CD4-positive, alpha-beta T cell (primary cell): ENCODE results near the gene QPCTL. TPM values are rescaled to one million over a fixed set of nuclear protein-coding genes. Genes with fewer than 3 reads are reported as not detected.
"Not testable (repeated sequence)": the region's sequence is repeated elsewhere in the genome, so short reads cannot be mapped to it uniquely, and the experiment has no call there.

Source experiments
- ATAC-seq: fragments of 200-7000 bp; cut with Tn5 transposase; one replicate; pipeline ENCODE4 v1.10.0; 2022; ENCODE audit warnings: mild to moderate bottlenecking; ENCODE audit not compliant: poor library complexity
- CTCF ChIA-PET: fragments of 350-600 bp; sonication (Branson Sonifier 250); formaldehyde crosslinking; loops from one replicate; lab custom pipeline; 2021; ENCODE audit warnings: antibody characterized with exemption, inconsistent platforms; lab: Charles Lee
- POLR2A ChIA-PET: fragments of 350-600 bp; sonication (Branson Sonifier 250); formaldehyde crosslinking; loops from one replicate; lab custom pipeline; 2021; ENCODE audit warnings: antibody characterized with exemption, inconsistent platforms; lab: Charles Lee
- DNase-seq, 14 experiments: peaks; one replicate each; pipeline ENCODE4 v3.0.0-alpha.2; 2013 to 2020; ENCODE audit warnings: mixed read lengths in 2 of 14
- H3K27ac ChIP-seq, 2 donors: one replicate each; pipeline versions ENCODE4 v1.5.1 to v1.7.0; 2013; ENCODE audit warnings: low read length in 2 of 2, low read depth in 1 of 2, mild to moderate bottlenecking in 1 of 2
- H3K27me3 ChIP-seq, 2 experiments: 1 replicate in 1 of 2; 2 replicates in 1 of 2; pipeline versions ENCODE4 v1.6.1 to v1.7.0; 2013; ENCODE audit warnings: low read length in 2 of 2, control low read depth in 1 of 2, mild to moderate bottlenecking in 1 of 2, moderate library complexity in 1 of 2; ENCODE audit not compliant: insufficient read depth in 2 of 2, control insufficient read depth in 1 of 2
- H3K36me3 ChIP-seq: one replicate; pipeline ENCODE4 v1.6.1; 2013; ENCODE audit warnings: low read length, control low read depth; ENCODE audit not compliant: insufficient read depth
- H3K4me1 ChIP-seq: one replicate; pipeline ENCODE4 v1.6.1; 2013; ENCODE audit warnings: low read length, control low read depth; ENCODE audit not compliant: insufficient read depth
- H3K4me3 ChIP-seq: one replicate; pipeline ENCODE4 v1.5.1; 2013; ENCODE audit warnings: mild to moderate bottlenecking, low read length, moderate library complexity
- H3K9me3 ChIP-seq, 2 experiments: 1 replicate in 1 of 2; 2 replicates in 1 of 2; pipeline versions ENCODE4 v1.6.1 to v1.7.0; 2013; ENCODE audit warnings: low read length in 2 of 2, mild to moderate bottlenecking in 2 of 2, control low read depth in 1 of 2, moderate library complexity in 1 of 2; ENCODE audit not compliant: control insufficient read depth in 1 of 2, insufficient read depth in 1 of 2
- H3K27ac Mint-ChIP-seq: one replicate; pipeline ENCODE4 v1.8.0; 2020; ENCODE audit warnings: mixed read lengths
- H3K27me3 Mint-ChIP-seq: one replicate; pipeline ENCODE4 v1.8.0; 2021; ENCODE audit warnings: mixed read lengths
- H3K36me3 Mint-ChIP-seq: one replicate; pipeline ENCODE4 v1.8.0; 2021; ENCODE audit warnings: low read depth, mixed read lengths
- H3K4me1 Mint-ChIP-seq: one replicate; pipeline ENCODE4 v1.8.0; 2021; ENCODE audit warnings: low read depth, mixed read lengths
- H3K4me3 Mint-ChIP-seq: one replicate; pipeline ENCODE4 v1.8.0; 2020; ENCODE audit warnings: mild to moderate bottlenecking, mixed read lengths
- H3K9me3 Mint-ChIP-seq: one replicate; pipeline ENCODE4 v1.8.0; 2020; ENCODE audit warnings: mixed read lengths
- CTCF ChIP-seq: fragments of 200-600 bp; IDR thresholded peaks from one replicate; pipeline ENCODE4 v1.8.0; 2022; ENCODE audit warnings: antibody characterized with exemption, mild to moderate bottlenecking
- intact Hi-C, 2 experiments: fragments of 100-400 bp; cut with DNase I in 1 of 2; cut with micrococcal nuclease in 1 of 2; formaldehyde crosslinking; loops; one replicate each; pipeline versions ENCODE4 v1.15.1 to v1.9.0; 2023 to 2025; cut with DNase I, micrococcal nuclease
- total RNA-seq, 174 experiments: library from RNA in 2 of 174; stranded (reverse) in 2 of 174; gene quantifications; one replicate each; pipeline ENCODE4 v1.2.3 and lab custom pipeline; 2021 to 2026

Gene QPCTL
- total RNA-seq, 2 experiments from 2014 or later, result 3.7 to 5.0 TPM

DNA sequence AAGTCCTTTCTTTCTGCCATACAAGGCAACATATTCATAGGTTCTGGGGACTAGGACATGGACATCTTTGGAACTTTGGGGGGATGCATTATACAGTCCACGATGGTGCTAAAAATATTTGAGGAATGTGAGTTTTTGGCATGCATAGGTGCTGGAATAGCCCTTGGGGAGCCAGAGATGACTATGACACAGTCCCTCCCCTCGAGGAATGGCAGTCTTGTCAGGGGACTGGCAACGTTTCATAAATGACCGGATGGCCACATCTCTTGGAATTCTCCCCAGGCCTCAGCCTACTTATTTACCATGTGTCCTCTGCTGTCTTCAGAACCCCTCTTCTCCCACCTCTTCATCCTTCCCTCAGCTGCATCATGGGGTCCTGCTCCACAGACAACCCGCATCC is 54.4 kb downstream of the QPCTL start:
- POLR2A ChIA-PET, result no interaction called here
- DNase-seq (no peak), ATAC-seq (no peak)
- Mint-ChIP-seq H3K27ac (no peak overlapping the region), H3K36me3 (no peaks in the 10 kb centered on the region), H3K4me1 (no peaks in the 10 kb centered on the region), H3K27me3 (peaks cover 16% of the 10 kb centered on the region), H3K9me3 (no peaks in the 10 kb centered on the region), H3K4me3 (no peak overlapping the region)
- H3K27me3 ChIP-seq, result peaks cover 0 to 5% of the 10 kb centered on the region in 2 experiments
- H3K27ac ChIP-seq, result no peak overlapping the region
- H3K9me3 ChIP-seq, result no peaks in the 10 kb centered on the region
- H3K4me3 ChIP-seq, result no peak overlapping the region
- no peak for TF ChIP-seq CTCF
- H3K4me1 ChIP-seq, result no peaks in the 10 kb centered on the region
- CTCF ChIA-PET, result no interaction called here
- no peaks in the 10 kb centered on the region for H3K36me3 ChIP-seq
- intact Hi-C loops, result no loop called here

DNA sequence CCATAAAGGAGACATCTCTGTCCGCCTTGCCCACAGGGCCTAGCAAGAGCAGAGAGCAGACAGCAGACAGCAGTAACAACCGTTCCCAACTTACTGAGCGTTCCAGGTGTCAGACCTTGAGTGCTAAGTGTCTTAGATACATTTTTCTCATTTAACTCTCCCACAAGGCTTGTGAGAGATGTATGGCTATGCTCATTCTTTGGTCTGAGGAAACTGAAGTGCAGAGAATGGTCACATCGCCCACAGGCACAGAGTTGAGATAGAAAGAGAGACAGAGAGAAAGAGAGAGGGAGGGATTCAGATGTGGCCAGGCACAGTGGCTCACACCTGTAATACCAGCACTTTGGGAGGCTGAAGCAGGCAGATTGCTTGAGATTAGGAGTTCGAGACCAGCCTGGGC is 55.0 kb downstream of the QPCTL start:
- CTCF ChIA-PET, result interaction anchor here (1.4 kb wide), 1 partner anchor 69 kb away, joined by 3 read pairs; no protein-coding TSS in a partner anchor
- no peaks in the 10 kb centered on the region for H3K9me3 Mint-ChIP-seq
- H3K27me3 ChIP-seq, result peaks cover 0 to 5% of the 10 kb centered on the region in 2 experiments
- intact Hi-C loops, result no loop called here
- DNase-seq (no peak), ATAC-seq (no peak)
- peaks cover 16% of the 10 kb centered on the region for H3K27me3 Mint-ChIP-seq
- no peaks in the 10 kb centered on the region for H3K36me3 Mint-ChIP-seq
- no peaks in the 10 kb centered on the region for H3K4me1 Mint-ChIP-seq
- no peak for TF ChIP-seq CTCF
- no peak overlapping the region for H3K27ac ChIP-seq
- H3K36me3 ChIP-seq, result no peaks in the 10 kb centered on the region
- POLR2A ChIA-PET, result no interaction called here
- no peak overlapping the region for H3K27ac Mint-ChIP-seq
- H3K4me3 ChIP-seq, result no peak overlapping the region
- no peaks in the 10 kb centered on the region for H3K9me3 ChIP-seq
- no peak overlapping the region for H3K4me3 Mint-ChIP-seq
- H3K4me1 ChIP-seq, result no peaks in the 10 kb centered on the region

GRCh38 chr19:45751483-45751882 is 59.0 kb downstream of the QPCTL start:
- H3K27me3 ChIP-seq, H3K9me3 ChIP-seq, H3K36me3 Mint-ChIP-seq, H3K27ac ChIP-seq, H3K4me3 ChIP-seq, ATAC-seq, H3K27ac Mint-ChIP-seq, H3K27me3 Mint-ChIP-seq, POLR2A ChIA-PET, H3K4me1 Mint-ChIP-seq, intact Hi-C loops, H3K9me3 Mint-ChIP-seq, H3K4me3 Mint-ChIP-seq, H3K4me1 ChIP-seq, DNase-seq, H3K36me3 ChIP-seq: not testable (repeated sequence)
- CTCF ChIA-PET, result interaction anchor here (0.6 kb wide), 1 partner anchor 47 kb away, joined by 3 read pairs; no protein-coding TSS in a partner anchor

DNA sequence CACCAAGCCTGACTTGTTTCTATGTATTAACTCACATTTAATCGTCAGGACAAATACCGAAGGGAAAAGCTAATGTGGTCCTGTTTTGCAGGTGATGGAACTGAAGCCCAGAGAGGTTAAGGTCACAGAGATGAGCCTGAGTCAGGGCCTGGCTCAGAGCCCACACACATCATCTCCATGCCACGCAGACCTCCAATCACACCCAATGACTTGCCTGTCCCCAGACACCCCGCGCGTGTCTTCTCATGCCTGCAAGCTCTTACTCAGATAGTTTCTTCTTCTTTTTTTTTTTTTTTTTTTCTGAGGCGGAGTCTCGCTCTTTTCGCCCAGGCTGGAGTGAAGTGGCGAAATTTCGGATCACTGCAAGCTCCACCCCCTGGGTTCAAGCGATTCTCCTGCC is 60.2 kb downstream of the QPCTL start:
- DNase-seq (no peak), ATAC-seq (no peak)
- no peaks in the 10 kb centered on the region for H3K9me3 ChIP-seq
- H3K4me3 Mint-ChIP-seq, result no peak overlapping the region
- H3K4me3 ChIP-seq, result no peak overlapping the region
- no peaks in the 10 kb centered on the region for H3K36me3 ChIP-seq
- no peak overlapping the region for H3K27ac ChIP-seq
- CTCF ChIA-PET, result interaction anchor here (0.7 kb wide), 1 partner anchor 194 kb away, joined by 3 read pairs; no protein-coding TSS in a partner anchor
- no peaks in the 10 kb centered on the region for H3K27me3 ChIP-seq
- no peaks in the 10 kb centered on the region for H3K9me3 Mint-ChIP-seq
- H3K27ac Mint-ChIP-seq, result no peak overlapping the region
- peaks cover under 1% of the 10 kb centered on the region for H3K27me3 Mint-ChIP-seq
- H3K4me1 Mint-ChIP-seq, result no peaks in the 10 kb centered on the region
- no peak for TF ChIP-seq CTCF
- POLR2A ChIA-PET, result interaction anchor here (0.7 kb wide), 1 partner anchor 43 kb away, joined by 3 read pairs; no protein-coding TSS in a partner anchor
- no peaks in the 10 kb centered on the region for H3K36me3 Mint-ChIP-seq
- H3K4me1 ChIP-seq, result no peaks in the 10 kb centered on the region
- intact Hi-C loops, result no loop called here
